ENCODE data around the gene ZNF221. TPM values are rescaled to one million over a fixed set of nuclear protein-coding genes. Genes with fewer than 3 reads are reported as not detected.

ZNF221 gene
- total and polyA plus RNA-seq, 10 of the 15 experiments (the other 5 are each of a cell fraction or from before 2014, with no cell fraction given), result 0.15 to 1.7 (median 0.45) TPM; not detected in 1

GRCh38 chr19:43950834-43951645 is at the start of gene ZNF221 (continued):
- no peak for TF ChIP-seq JUND (IDR thresholded peaks at IDR 0.05; ENCODE audit: low read depth, low read length)
- TF ChIP-seq EP300 (IDR thresholded peaks at IDR 0.05; ENCODE audit: borderline replicate concordance in 1 of 2, control insufficient read depth in 1 of 2, low read depth in 2 of 2, low read length in 2 of 2), result no peak
- TF ChIP-seq EZH2 (IDR thresholded peaks at IDR 0.05; ENCODE audit: borderline replicate concordance, control insufficient read depth, low read depth, low read length), result no peak
- peak; percentile 80 for TF ChIP-seq YY1 (IDR thresholded peaks at IDR 0.05; ENCODE audit: low read depth, low read length)
- TF ChIP-seq JUNB (IDR thresholded peaks at IDR 0.05), result no peak
- TF ChIP-seq CBX3 (IDR thresholded peaks at IDR 0.05; ENCODE audit: borderline replicate concordance, low read depth), result no peak
- TF ChIP-seq MTA2 (IDR thresholded peaks at IDR 0.05; ENCODE audit: low read depth), result no peak; the same call in 1 of the 2 replicates
- TF ChIP-seq E2F8 (IDR thresholded peaks at IDR 0.05; ENCODE audit: low read depth, partially characterized antibody), result peak; percentile 60
- TF ChIP-seq BMI1 (IDR thresholded peaks at IDR 0.05; ENCODE audit: borderline replicate concordance), result no peak
- no peak for TF ChIP-seq PAX8 (IDR thresholded peaks at IDR 0.05)
- TF ChIP-seq SIX5 (IDR thresholded peaks at IDR 0.05; ENCODE audit: low read depth, low read length, severe bottlenecking), result peak; percentile 86
- TF ChIP-seq MTA3 (IDR thresholded peaks at IDR 0.05; ENCODE audit: borderline replicate concordance, low read length), result no peak
- TF ChIP-seq ZNF24 (IDR thresholded peaks at IDR 0.05), result no peak
- no peak for TF ChIP-seq FOXM1 (IDR thresholded peaks at IDR 0.05; ENCODE audit: low read depth, low read length)
- TF ChIP-seq BCLAF1 (IDR thresholded peaks at IDR 0.05), result no peak
- TF ChIP-seq MLLT1 (IDR thresholded peaks at IDR 0.05), result peak; percentile 46
- peak; percentile 98 for TF ChIP-seq IKZF1 (conservative IDR thresholded peaks at IDR 0.05)
- TF ChIP-seq NFIC (IDR thresholded peaks at IDR 0.05; ENCODE audit: low read depth, low read length), result no peak
- TF ChIP-seq CBFB (IDR thresholded peaks at IDR 0.05; ENCODE audit: low read depth), result 0 out of 2 replicates have a peak, but pooled peaks have one; percentile 51
- TF ChIP-seq BCL3 (IDR thresholded peaks at IDR 0.05; ENCODE audit: borderline replicate concordance, insufficient read depth, low read depth, low read length, poor library complexity, severe bottlenecking), result no peak
- 0 out of 2 replicates have a peak, but pooled peaks have one; percentile 46 for TF ChIP-seq WRNIP1 (IDR thresholded peaks at IDR 0.05; ENCODE audit: borderline replicate concordance, low read depth, low read length)

All from GM12878 (cell line).